ENCODE measurements around the gene AIP.

DNA sequence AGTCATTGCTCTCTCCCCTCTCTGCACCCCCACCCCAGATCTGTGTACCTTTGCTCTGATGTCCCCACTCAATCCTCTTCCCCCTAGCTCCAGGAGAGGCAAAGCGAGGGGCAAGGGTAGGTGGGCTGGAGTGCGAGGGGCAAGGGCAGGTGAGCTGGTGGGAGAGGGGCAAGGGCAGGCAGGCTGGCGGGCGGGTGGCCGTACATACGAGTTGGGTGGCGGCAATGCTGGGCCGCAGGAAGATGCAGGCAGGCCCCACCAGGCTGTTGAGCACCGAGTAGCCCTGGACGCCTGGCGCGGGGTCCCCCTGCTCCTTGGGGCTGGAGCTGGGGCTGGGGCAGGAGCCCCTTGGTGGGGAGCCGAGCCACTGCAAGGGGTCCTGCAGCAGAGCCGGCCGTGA, 39.5 kb downstream of the AIP start:
- TF ChIP-seq POLR2A (IDR thresholded peaks at IDR 0.05; ENCODE audit: borderline replicate concordance, extremely low read depth, insufficient read depth, insufficient read length) (no peak), SRF (IDR thresholded peaks at IDR 0.05; ENCODE audit: low read depth) (no peak), POLR2AphosphoS5 (IDR thresholded peaks at IDR 0.05; ENCODE audit: low read depth, low read length) (no peak), ZNF274 (IDR thresholded peaks at IDR 0.05; ENCODE audit: low read depth, low read length) (no peak), ZFX (IDR thresholded peaks at IDR 0.05) (no peak), TCF7L2 (IDR thresholded peaks at IDR 0.05; ENCODE audit: borderline replicate concordance, extremely low read depth, insufficient read depth, insufficient read length) (no peak), YY1 (IDR thresholded peaks at IDR 0.05; ENCODE audit: extremely low read depth, insufficient replicate concordance, low read depth, low read length) (no peak), RAD21 (IDR thresholded peaks at IDR 0.05; ENCODE audit: low read depth) (no peak), EZH2 (IDR thresholded peaks at IDR 0.05) (no peak), JUND (IDR thresholded peaks at IDR 0.05) (no peak), ATF3 (IDR thresholded peaks at IDR 0.05) (no peak)
- TF ChIP-seq, protein P1, sequence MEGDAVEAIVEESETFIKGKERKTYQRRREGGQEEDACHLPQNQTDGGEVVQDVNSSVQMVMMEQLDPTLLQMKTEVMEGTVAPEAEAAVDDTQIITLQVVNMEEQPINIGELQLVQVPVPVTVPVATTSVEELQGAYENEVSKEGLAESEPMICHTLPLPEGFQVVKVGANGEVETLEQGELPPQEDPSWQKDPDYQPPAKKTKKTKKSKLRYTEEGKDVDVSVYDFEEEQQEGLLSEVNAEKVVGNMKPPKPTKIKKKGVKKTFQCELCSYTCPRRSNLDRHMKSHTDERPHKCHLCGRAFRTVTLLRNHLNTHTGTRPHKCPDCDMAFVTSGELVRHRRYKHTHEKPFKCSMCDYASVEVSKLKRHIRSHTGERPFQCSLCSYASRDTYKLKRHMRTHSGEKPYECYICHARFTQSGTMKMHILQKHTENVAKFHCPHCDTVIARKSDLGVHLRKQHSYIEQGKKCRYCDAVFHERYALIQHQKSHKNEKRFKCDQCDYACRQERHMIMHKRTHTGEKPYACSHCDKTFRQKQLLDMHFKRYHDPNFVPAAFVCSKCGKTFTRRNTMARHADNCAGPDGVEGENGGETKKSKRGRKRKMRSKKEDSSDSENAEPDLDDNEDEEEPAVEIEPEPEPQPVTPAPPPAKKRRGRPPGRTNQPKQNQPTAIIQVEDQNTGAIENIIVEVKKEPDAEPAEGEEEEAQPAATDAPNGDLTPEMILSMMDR (IDR thresholded peaks at IDR 0.05 in 2 of 3, conservative IDR thresholded peaks at IDR 0.05 in 1 of 3; ENCODE audit: borderline replicate concordance in 1 of 3, insufficient read depth in 1 of 3, low read depth in 2 of 3, low read length in 2 of 3): no peak

All from HCT116 (cell line).